Naive thymus-derived CD8-positive, alpha-beta T cell (primary cell): ENCODE measurements around the gene ISLR. TPM values are rescaled to one million over a fixed set of nuclear protein-coding genes. Genes with fewer than 3 reads are reported as not detected.
A peak's percentile ranks its signal among the peaks of the same experiment; 100 is the strongest.
"Not testable (repeated sequence)": the region's sequence is repeated elsewhere in the genome, so short reads cannot be mapped to it uniquely, and the experiment has no call there.

ENCODE experiments used
- ATAC-seq, 2 donors: fragments of 150-1000 bp; cut with Tn5 transposase in 1 of 2; sonication (Bioruptor Pico), chemical (Tn5 transposase) in 1 of 2; 1 replicate in 1 of 2; 2 replicates in 1 of 2; pipeline ENCODE4 v1.10.0; 2021; ENCODE audit warnings: mild to moderate bottlenecking in 2 of 2, moderate library complexity in 2 of 2
- POLR2A ChIA-PET: fragments of 350-600 bp; sonication (Branson Sonifier 250); formaldehyde crosslinking; loops from one replicate; lab custom pipeline; 2021; ENCODE audit warnings: antibody characterized with exemption; lab: Charles Lee
- DNase-seq, 10 donors: peaks; one replicate each; pipeline versions ENCODE4 v3.0.0 to v3.0.0-alpha.2; 2020 to 2022
- H3K27ac Mint-ChIP-seq, 10 donors: one replicate each; pipeline ENCODE4 v1.8.0; 2020 to 2022; ENCODE audit warnings: mild to moderate bottlenecking in 10 of 10, mixed read lengths in 10 of 10, moderate library complexity in 4 of 10, inconsistent platforms in 1 of 10
- H3K27me3 Mint-ChIP-seq, 5 donors: one replicate each; pipeline ENCODE4 v1.8.0; 2021 to 2022; ENCODE audit warnings: mixed read lengths in 5 of 5
- H3K36me3 Mint-ChIP-seq, 3 donors: one replicate each; pipeline ENCODE4 v1.8.0; 2020 to 2022; ENCODE audit warnings: mixed read lengths in 3 of 3, mild to moderate bottlenecking in 2 of 3, inconsistent platforms in 1 of 3
- H3K4me1 Mint-ChIP-seq, 4 donors: one replicate each; pipeline ENCODE4 v1.8.0; 2021 to 2022; ENCODE audit warnings: mixed read lengths in 4 of 4
- H3K4me3 Mint-ChIP-seq, 10 donors: one replicate each; pipeline ENCODE4 v1.8.0; 2020 to 2022; ENCODE audit warnings: mild to moderate bottlenecking in 10 of 10, mixed read lengths in 10 of 10, moderate library complexity in 6 of 10, inconsistent platforms in 1 of 10
- H3K9me3 Mint-ChIP-seq, 9 donors: one replicate each; pipeline ENCODE4 v1.8.0; 2020 to 2022; ENCODE audit warnings: mixed read lengths in 9 of 9, mild to moderate bottlenecking in 3 of 9, inconsistent platforms in 1 of 9, moderate library complexity in 1 of 9
- polyA plus RNA-seq, 3 donors: library from polyadenylated mRNA; unstranded; fragments of 300-500 nt; fragmentation: Illumina TruSeq; gene quantifications; one replicate each; pipeline ENCODE4 v1.2.3, GENCODE V29; 2021
- total RNA-seq, 8 experiments: library from RNA in 2 of 8; stranded (reverse) in 2 of 8; gene quantifications; one replicate each; pipeline ENCODE4 v1.2.3 and lab custom pipeline; 2021 to 2026

The ISLR gene
- total and polyA plus RNA-seq, 5 experiments from 2014 or later, result not detected

GRCh38 chr15:74144153-74144775, 29.2 kb upstream of the ISLR start:
- POLR2A ChIA-PET, result no interaction called here
- H3K27me3 Mint-ChIP-seq, result peaks cover 14 to 59% (median 37%) of the 10 kb centered on the region in 5 donors
- no peak overlapping the region for H3K4me3 Mint-ChIP-seq
- no peaks in the 10 kb centered on the region for H3K4me1 Mint-ChIP-seq
- H3K9me3 Mint-ChIP-seq, result peaks cover 0 to 25% (median 4%) of the 10 kb centered on the region in 9 donors
- no peak overlapping the region for H3K27ac Mint-ChIP-seq
- DNase-seq (no peak), ATAC-seq (no peak)
- H3K36me3 Mint-ChIP-seq, result peaks cover 0 to 11% (median 3%) of the 10 kb centered on the region in 3 donors

GRCh38 chr15:74146277-74146800, 27.2 kb upstream of the ISLR start:
- Mint-ChIP-seq H3K4me3 (no peak overlapping the region), H3K27me3 (peaks cover 16 to 61% (median 37%) of the 10 kb centered on the region in 5 donors), H3K4me1 (no peaks in the 10 kb centered on the region), H3K27ac (no peak overlapping the region), H3K36me3 (peaks cover 0 to 11% (median 3%) of the 10 kb centered on the region in 3 donors), H3K9me3 (peaks cover 0 to 25% (median 4%) of the 10 kb centered on the region in 9 donors)
- ATAC-seq, result no peak
- no peak for DNase-seq
- POLR2A ChIA-PET, result no interaction called here

- POLR2A ChIA-PET, result no interaction called here
- no peak for ATAC-seq
- Mint-ChIP-seq H3K27ac (no peak overlapping the region), H3K9me3 (peaks cover 0 to 25% (median 4%) of the 10 kb centered on the region in 9 donors), H3K36me3 (peaks cover 0 to 11% (median 3%) of the 10 kb centered on the region in 3 donors), H3K4me3 (no peak overlapping the region), H3K27me3 (peaks cover 17 to 59% (median 40%) of the 10 kb centered on the region in 5 donors), H3K4me1 (no peaks in the 10 kb centered on the region)
- no peak for DNase-seq
Measured at GRCh38 chr15:74147051-74147450, 26.5 kb upstream of the ISLR start.

- DNase-seq (no peak), ATAC-seq (no peak)
- Mint-ChIP-seq H3K9me3 (no peaks in the 10 kb centered on the region), H3K4me1 (peaks cover 10 to 20% (median 14%) of the 10 kb centered on the region in 4 donors), H3K27ac (no peak overlapping the region), H3K36me3 (no peaks in the 10 kb centered on the region), H3K4me3 (no peak overlapping the region), H3K27me3 (peaks cover 4 to 31% (median 21%) of the 10 kb centered on the region in 5 donors)
- POLR2A ChIA-PET, result interaction anchor here (1.4 kb wide), 1 partner anchor 20 kb away, joined by 4 read pairs; no protein-coding TSS in a partner anchor
Measured at GRCh38 chr15:74155766-74156417, 17.6 kb upstream of the ISLR start.

GRCh38 chr15:74156678-74157411, 16.7 kb upstream of the ISLR start:
- peaks cover 4 to 31% (median 14%) of the 10 kb centered on the region in 5 donors for H3K27me3 Mint-ChIP-seq
- POLR2A ChIA-PET, result interaction anchor here (1.0 to 1.4 kb wide), 2 partner anchors 21 to 159 kb away, joined by 3 to 4 read pairs; no protein-coding TSS in a partner anchor

GRCh38 chr15:74157868-74158827, 15.4 kb upstream of the ISLR start:
- POLR2A ChIA-PET, result no interaction called here
- ATAC-seq (no peak), DNase-seq (no peak)
- Mint-ChIP-seq H3K9me3 (peaks cover 0 to 2% (median 0%) of the 10 kb centered on the region in 9 donors), H3K4me3 (peak overlapping the region in 1 of 10 donors; percentile 0), H3K27ac (no peak overlapping the region), H3K27me3 (peaks cover 10 to 30% (median 15%) of the 10 kb centered on the region in 5 donors), H3K4me1 (peaks cover 10 to 20% (median 14%) of the 10 kb centered on the region in 4 donors), H3K36me3 (no peaks in the 10 kb centered on the region)

More at GRCh38 chr15:74156678-74157411, 16.7 kb upstream of the ISLR start:
- DNase-seq (peak in 2 of 10 donors; percentile 22 to 27), ATAC-seq (peak; percentile 59 to 74)
- H3K4me3 Mint-ChIP-seq, result peak overlapping the region in 2 of 10 donors; percentile 39 to 51
- H3K4me1 Mint-ChIP-seq, result peaks cover 10 to 20% (median 14%) of the 10 kb centered on the region in 4 donors
- no peaks in the 10 kb centered on the region for H3K36me3 Mint-ChIP-seq
- H3K9me3 Mint-ChIP-seq, result no peaks in the 10 kb centered on the region
- H3K27ac Mint-ChIP-seq, result peak overlapping the region in 4 of 10 donors; percentile 16 to 38 (median 27)

GRCh38 chr15:74158855-74159650, 14.5 kb upstream of the ISLR start:
- Mint-ChIP-seq H3K9me3 (peaks cover 0 to 2% (median 0%) of the 10 kb centered on the region in 9 donors), H3K4me1 (peaks cover 10 to 20% (median 14%) of the 10 kb centered on the region in 4 donors), H3K27ac (no peak overlapping the region), H3K4me3 (no peak overlapping the region), H3K27me3 (peaks cover 7 to 29% (median 17%) of the 10 kb centered on the region in 5 donors), H3K36me3 (peaks cover 0 to 2% (median 0%) of the 10 kb centered on the region in 3 donors)
- DNase-seq (no peak), ATAC-seq (no peak)
- POLR2A ChIA-PET, result no interaction called here

GRCh38 chr15:74159773-74160172, 13.7 kb upstream of the ISLR start:
- Mint-ChIP-seq H3K9me3 (peaks cover 0 to 8% (median 0%) of the 10 kb centered on the region in 9 donors), H3K4me3 (no peak overlapping the region), H3K4me1 (peaks cover 10 to 20% (median 14%) of the 10 kb centered on the region in 4 donors), H3K27me3 (peaks cover 7 to 29% (median 16%) of the 10 kb centered on the region in 5 donors), H3K27ac (no peak overlapping the region), H3K36me3 (peaks cover 0 to 7% (median 0%) of the 10 kb centered on the region in 3 donors)
- ATAC-seq (no peak), DNase-seq (no peak)
- POLR2A ChIA-PET, result no interaction called here

GRCh38 chr15:74160390-74160789, 13.1 kb upstream of the ISLR start:
- Mint-ChIP-seq H3K4me1 (peaks cover 10 to 20% (median 14%) of the 10 kb centered on the region in 4 donors), H3K9me3 (peaks cover 0 to 11% (median 0%) of the 10 kb centered on the region in 9 donors), H3K27me3 (peaks cover 7 to 31% (median 15%) of the 10 kb centered on the region in 5 donors)
- ATAC-seq, DNase-seq, H3K36me3 Mint-ChIP-seq, POLR2A ChIA-PET, H3K27ac Mint-ChIP-seq, H3K4me3 Mint-ChIP-seq: not testable (repeated sequence)

- ATAC-seq, DNase-seq, H3K36me3 Mint-ChIP-seq, H3K27ac Mint-ChIP-seq, H3K4me3 Mint-ChIP-seq, POLR2A ChIA-PET: not testable (repeated sequence)
- peaks cover 2 to 11% (median 7%) of the 10 kb centered on the region in 4 donors for H3K4me1 Mint-ChIP-seq
- peaks cover 0 to 11% (median 0%) of the 10 kb centered on the region in 9 donors for H3K9me3 Mint-ChIP-seq
- H3K27me3 Mint-ChIP-seq, result peaks cover 7 to 36% (median 15%) of the 10 kb centered on the region in 5 donors
Measured at GRCh38 chr15:74162195-74162536, 11.3 kb upstream of the ISLR start.

- Mint-ChIP-seq H3K9me3 (peaks cover 0 to 11% (median 0%) of the 10 kb centered on the region in 9 donors), H3K4me1 (no peaks in the 10 kb centered on the region), H3K36me3 (peaks cover 0 to 7% (median 2%) of the 10 kb centered on the region in 3 donors), H3K27me3 (peaks cover 7 to 23% (median 15%) of the 10 kb centered on the region in 5 donors), H3K27ac (no peak overlapping the region), H3K4me3 (no peak overlapping the region)
- POLR2A ChIA-PET, result no interaction called here
- DNase-seq (no peak), ATAC-seq (no peak)
Measured at GRCh38 chr15:74165461-74165860, 8.0 kb upstream of the ISLR start.
